Activated naive CD4-positive, alpha-beta T cell treated with anti-CD3 and anti-CD28 coated beads, Interleukin-2, amount 50 U/mL, for 24 hours (primary cell): ENCODE data around the gene GRID2.

ENCODE experiments used
- H3K27ac Mint-ChIP-seq: one replicate; pipeline ENCODE4 v1.8.0; 2021; ENCODE audit warnings: mild to moderate bottlenecking, mixed read lengths
- H3K27me3 Mint-ChIP-seq: one replicate; pipeline ENCODE4 v1.8.0; 2021; ENCODE audit warnings: mixed read lengths
- H3K36me3 Mint-ChIP-seq: one replicate; pipeline ENCODE4 v1.8.0; 2021; ENCODE audit warnings: mixed read lengths
- H3K4me1 Mint-ChIP-seq: one replicate; pipeline ENCODE4 v1.8.0; 2021; ENCODE audit warnings: mixed read lengths
- H3K4me3 Mint-ChIP-seq: one replicate; pipeline ENCODE4 v1.8.0; 2021; ENCODE audit warnings: mild to moderate bottlenecking, mixed read lengths
- H3K9me3 Mint-ChIP-seq: one replicate; pipeline ENCODE4 v1.8.0; 2021; ENCODE audit warnings: mixed read lengths

GRID2 gene

DNA sequence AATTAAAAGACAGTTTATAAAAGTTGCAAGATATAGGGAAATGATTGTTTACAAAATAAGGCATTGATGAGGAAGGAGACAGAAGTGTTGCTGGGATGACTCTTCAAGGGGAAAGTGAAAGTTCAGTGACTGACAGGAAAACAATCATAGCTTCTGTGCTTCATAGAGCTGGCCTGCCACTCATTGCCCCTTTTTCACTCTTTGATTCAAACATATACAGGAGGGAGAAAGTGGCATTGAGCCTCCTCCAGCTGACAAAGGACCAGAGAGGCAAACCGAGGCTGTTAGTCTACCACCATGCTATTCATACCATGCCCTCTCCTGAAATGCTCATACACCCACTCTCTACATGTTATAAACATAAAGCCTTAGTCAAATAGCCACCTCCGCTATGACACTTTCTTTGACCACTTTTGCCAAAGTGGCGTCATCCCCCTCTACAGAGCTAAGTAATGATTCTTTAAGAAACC, 1445.6 kb downstream of the GRID2 start:
- no peaks in the 10 kb centered on the region for H3K27me3 Mint-ChIP-seq
- no peak overlapping the region for H3K27ac Mint-ChIP-seq
- H3K9me3 Mint-ChIP-seq: no peaks in the 10 kb centered on the region
- no peaks in the 10 kb centered on the region for H3K36me3 Mint-ChIP-seq
- no peaks in the 10 kb centered on the region for H3K4me1 Mint-ChIP-seq
- no peak overlapping the region for H3K4me3 Mint-ChIP-seq

DNA sequence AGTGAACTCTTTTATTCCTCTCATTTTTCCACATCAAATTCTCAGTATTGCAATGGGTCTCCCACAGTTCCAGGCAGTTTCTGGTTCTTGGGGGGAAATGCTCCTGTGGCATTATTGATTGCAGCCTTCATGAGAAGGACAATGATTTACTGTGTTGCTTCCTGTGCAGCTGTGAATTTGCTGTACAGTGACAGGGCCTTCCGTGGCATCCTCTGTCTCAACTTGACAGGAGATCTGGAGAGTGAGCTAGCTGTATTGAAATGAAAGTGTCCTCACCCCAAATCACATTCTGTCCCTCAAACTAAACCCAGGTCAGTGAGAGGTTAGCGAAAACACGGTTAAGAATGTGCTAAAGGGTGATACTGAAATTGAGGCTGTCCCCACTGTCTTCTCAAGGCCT, 1447.6 kb downstream of the GRID2 start:
- no peaks in the 10 kb centered on the region for H3K27me3 Mint-ChIP-seq
- H3K36me3 Mint-ChIP-seq: no peaks in the 10 kb centered on the region
- no peak overlapping the region for H3K4me3 Mint-ChIP-seq
- H3K27ac Mint-ChIP-seq: no peak overlapping the region
- H3K9me3 Mint-ChIP-seq: no peaks in the 10 kb centered on the region
- no peaks in the 10 kb centered on the region for H3K4me1 Mint-ChIP-seq

- peaks cover 2% of the 10 kb centered on the region for H3K27me3 Mint-ChIP-seq
- no peaks in the 10 kb centered on the region for H3K4me1 Mint-ChIP-seq
These were observed 1452.3 kb downstream of the GRID2 start for GRCh38 chr4:93756101-93756500.

DNA sequence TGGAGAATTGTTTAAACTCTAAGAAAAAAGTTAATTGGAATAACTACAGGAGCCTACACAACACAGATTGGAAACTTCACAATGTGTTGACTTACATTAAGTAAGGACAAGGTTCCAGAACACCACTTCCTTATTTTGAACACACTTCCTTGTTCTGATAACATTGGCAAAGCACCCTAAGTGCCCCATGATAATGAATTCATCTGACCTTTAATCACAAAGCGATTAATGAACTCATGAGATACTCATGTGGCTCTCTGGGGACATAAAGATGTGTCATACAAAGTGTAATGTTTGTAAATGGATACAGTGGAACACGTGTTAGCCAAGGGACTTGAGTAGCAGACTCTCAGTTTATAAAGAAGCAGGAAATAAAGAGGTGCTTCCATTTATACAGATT, 1455.7 kb downstream of the GRID2 start:
- no peaks in the 10 kb centered on the region for H3K36me3 Mint-ChIP-seq
- H3K9me3 Mint-ChIP-seq: no peaks in the 10 kb centered on the region
- H3K27me3 Mint-ChIP-seq: peaks cover 2% of the 10 kb centered on the region
- no peak overlapping the region for H3K4me3 Mint-ChIP-seq
- no peak overlapping the region for H3K27ac Mint-ChIP-seq
- H3K4me1 Mint-ChIP-seq: no peaks in the 10 kb centered on the region

More at GRCh38 chr4:93756101-93756500, 1452.3 kb downstream of the GRID2 start:
- Mint-ChIP-seq H3K27ac (no peak overlapping the region), H3K4me3 (no peak overlapping the region), H3K9me3 (no peaks in the 10 kb centered on the region), H3K36me3 (no peaks in the 10 kb centered on the region)

- H3K9me3 Mint-ChIP-seq: no peaks in the 10 kb centered on the region
- no peaks in the 10 kb centered on the region for H3K4me1 Mint-ChIP-seq
- peaks cover 2% of the 10 kb centered on the region for H3K27me3 Mint-ChIP-seq
- H3K27ac Mint-ChIP-seq: no peak overlapping the region
- no peaks in the 10 kb centered on the region for H3K36me3 Mint-ChIP-seq
- H3K4me3 Mint-ChIP-seq: no peak overlapping the region
These were observed 1456.5 kb downstream of the GRID2 start for GRCh38 chr4:93760284-93760683.

DNA sequence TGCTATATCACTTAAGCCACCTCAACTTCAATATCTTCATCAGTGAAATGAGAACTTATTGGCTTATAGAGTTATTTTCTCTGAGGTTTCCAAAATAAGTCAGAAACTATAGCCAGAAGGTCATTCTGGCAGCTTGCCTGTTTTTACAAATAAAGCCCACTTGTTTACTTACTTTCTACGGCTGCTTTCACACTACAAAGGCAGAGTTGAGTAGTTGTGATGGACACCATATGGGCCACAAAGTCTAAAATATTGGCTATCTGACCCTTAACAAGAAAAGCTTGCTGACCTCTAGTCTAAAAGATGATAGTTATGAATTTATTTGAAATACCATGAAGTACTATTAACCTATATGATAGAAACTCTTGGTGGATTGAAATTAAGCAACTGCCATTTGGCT, 1457.5 kb downstream of the GRID2 start:
- H3K4me3 Mint-ChIP-seq: no peak overlapping the region
- H3K27ac Mint-ChIP-seq: no peak overlapping the region
- peaks cover 4% of the 10 kb centered on the region for H3K27me3 Mint-ChIP-seq
- H3K36me3 Mint-ChIP-seq: no peaks in the 10 kb centered on the region
- H3K4me1 Mint-ChIP-seq: no peaks in the 10 kb centered on the region
- H3K9me3 Mint-ChIP-seq: no peaks in the 10 kb centered on the region

DNA sequence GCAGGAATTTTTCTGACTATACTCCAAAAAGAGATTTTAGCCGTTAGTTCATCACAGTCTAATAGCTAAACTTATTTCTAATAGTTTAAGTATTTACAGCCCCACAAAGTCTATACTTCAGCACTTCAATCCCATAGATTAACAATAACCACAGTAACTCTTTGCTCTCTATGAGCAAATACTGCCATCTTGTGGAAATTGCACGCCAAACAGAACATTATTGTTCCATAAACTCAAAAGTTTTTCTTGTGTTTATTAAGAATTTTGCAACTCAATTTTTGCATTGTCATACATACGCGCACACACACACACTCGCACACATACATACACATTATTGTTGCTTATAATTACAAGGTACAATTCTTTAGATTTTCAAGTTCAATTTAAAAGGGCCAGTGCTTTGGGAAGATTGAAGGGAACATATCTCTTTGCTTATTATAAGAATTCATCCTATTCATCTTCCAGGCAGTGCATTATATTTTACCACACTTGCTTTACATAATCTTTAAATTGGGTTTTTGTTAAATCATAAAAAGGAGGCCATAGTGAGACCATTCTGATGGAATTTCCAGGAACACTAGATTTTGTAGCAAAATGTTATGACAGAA, 1461.0 kb downstream of the GRID2 start:
- Mint-ChIP-seq H3K27me3 (peaks cover 1% of the 10 kb centered on the region), H3K27ac (no peak overlapping the region), H3K9me3 (no peaks in the 10 kb centered on the region), H3K36me3 (no peaks in the 10 kb centered on the region), H3K4me3 (no peak overlapping the region), H3K4me1 (no peaks in the 10 kb centered on the region)

DNA sequence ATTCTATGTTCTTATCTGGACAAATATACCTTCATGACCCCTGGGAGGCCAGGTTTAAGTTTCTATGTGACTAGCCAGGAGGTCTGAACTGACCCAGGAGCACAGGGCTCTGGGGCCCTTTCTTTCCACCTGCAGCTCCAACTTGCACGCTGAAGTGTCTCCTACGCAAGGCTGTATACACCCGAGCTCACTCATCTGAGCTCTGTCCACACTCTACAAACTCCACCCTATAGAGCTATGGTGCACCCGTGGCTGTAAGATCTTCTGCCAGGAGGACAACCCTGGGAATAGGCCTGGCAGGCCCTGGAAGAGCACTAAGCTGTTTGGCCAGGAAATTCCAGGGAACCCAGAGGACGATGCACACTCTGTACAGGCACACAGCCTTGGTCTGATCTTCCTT, 1464.2 kb downstream of the GRID2 start:
- H3K4me1 Mint-ChIP-seq: no peaks in the 10 kb centered on the region
- no peaks in the 10 kb centered on the region for H3K36me3 Mint-ChIP-seq
- H3K9me3 Mint-ChIP-seq: no peaks in the 10 kb centered on the region
- no peak overlapping the region for H3K4me3 Mint-ChIP-seq
- peaks cover 1% of the 10 kb centered on the region for H3K27me3 Mint-ChIP-seq
- H3K27ac Mint-ChIP-seq: no peak overlapping the region

DNA sequence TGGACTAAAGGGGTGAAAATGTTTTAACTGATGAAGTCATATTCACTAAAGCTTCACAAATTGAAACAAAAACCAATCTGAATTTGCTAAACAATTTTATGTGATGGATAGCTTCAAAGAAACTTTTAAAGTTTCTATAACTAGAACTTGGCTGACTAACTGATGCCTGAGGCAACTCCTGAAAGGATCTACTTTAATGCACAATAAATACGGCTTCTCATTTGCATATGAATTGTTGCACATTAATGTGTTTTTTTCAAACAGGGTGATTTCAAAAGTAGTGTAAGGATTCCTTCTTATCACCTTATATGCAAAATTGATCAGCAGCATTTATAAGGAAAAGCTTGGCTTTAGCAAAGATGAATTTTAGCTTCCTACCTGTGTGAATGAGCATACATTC, 1466.4 kb downstream of the GRID2 start:
- Mint-ChIP-seq H3K9me3 (no peaks in the 10 kb centered on the region), H3K4me1 (no peaks in the 10 kb centered on the region), H3K27me3 (peaks cover 3% of the 10 kb centered on the region), H3K4me3 (no peak overlapping the region), H3K27ac (no peak overlapping the region), H3K36me3 (no peaks in the 10 kb centered on the region)

DNA sequence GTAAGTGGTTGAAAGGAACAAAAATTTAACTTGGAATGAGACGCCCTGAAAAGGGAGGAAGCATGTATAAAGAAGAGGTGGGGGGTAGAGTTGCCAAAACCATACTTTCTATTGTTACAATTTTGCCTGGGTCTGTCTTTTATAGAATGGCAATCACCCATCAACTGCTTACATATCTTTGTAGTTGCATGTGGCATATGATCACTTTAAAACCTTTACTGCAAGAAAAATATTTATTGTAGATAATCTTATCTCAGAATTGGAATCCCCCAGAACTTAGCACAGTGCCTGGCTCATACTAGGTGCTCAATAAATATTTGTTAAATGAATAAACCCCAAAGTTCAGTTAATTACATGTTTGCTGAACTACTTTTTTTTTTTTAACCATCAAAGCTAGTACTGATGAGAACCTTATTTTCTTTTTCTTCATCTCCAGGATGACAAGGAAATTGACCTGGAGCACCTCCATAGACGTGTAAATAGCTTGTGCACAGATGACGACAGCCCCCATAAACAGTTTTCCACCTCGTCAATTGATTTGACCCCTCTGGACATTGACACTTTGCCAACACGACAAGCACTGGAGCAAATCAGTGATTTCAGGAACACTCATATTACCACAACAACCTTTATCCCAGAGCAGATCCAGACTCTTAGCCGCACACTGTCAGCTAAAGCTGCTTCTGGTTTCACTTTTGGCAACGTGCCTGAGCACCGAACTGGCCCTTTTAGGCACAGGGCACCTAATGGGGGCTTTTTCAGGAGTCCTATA, 1468.1 kb downstream of the GRID2 start:
- Mint-ChIP-seq H3K4me3 (no peak overlapping the region), H3K27me3 (peaks cover 2% of the 10 kb centered on the region), H3K4me1 (no peaks in the 10 kb centered on the region), H3K36me3 (no peaks in the 10 kb centered on the region), H3K9me3 (no peaks in the 10 kb centered on the region), H3K27ac (no peak overlapping the region)

DNA sequence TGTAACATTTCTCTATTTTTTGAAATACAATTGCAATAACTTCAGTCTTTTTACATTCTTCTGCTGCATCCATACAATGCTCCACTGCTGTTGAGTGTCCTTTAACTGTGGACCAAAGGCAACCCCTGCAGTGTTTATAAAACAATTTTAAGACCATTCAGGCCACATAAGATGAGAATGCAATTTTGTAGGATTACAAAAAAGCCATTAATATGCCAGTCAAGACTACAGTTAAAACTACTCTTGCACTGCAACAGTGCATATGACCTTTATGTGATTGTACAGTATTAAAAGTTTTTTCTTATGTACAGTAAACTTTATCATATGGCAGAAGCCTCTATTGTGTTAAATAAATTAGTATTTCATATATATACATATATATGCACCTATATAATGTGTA, 1469.1 kb downstream of the GRID2 start:
- no peaks in the 10 kb centered on the region for H3K9me3 Mint-ChIP-seq
- no peak overlapping the region for H3K27ac Mint-ChIP-seq
- H3K27me3 Mint-ChIP-seq: peaks cover 2% of the 10 kb centered on the region
- H3K36me3 Mint-ChIP-seq: no peaks in the 10 kb centered on the region
- no peak overlapping the region for H3K4me3 Mint-ChIP-seq
- no peaks in the 10 kb centered on the region for H3K4me1 Mint-ChIP-seq

GRCh38 chr4:93775551-93775950, 1471.8 kb downstream of the GRID2 start:
- no peaks in the 10 kb centered on the region for H3K9me3 Mint-ChIP-seq
- H3K27me3 Mint-ChIP-seq: peaks cover 4% of the 10 kb centered on the region
- H3K27ac Mint-ChIP-seq: no peak overlapping the region
- no peaks in the 10 kb centered on the region for H3K36me3 Mint-ChIP-seq
- no peak overlapping the region for H3K4me3 Mint-ChIP-seq
- H3K4me1 Mint-ChIP-seq: no peaks in the 10 kb centered on the region

GRCh38 chr4:93776386-93777080, 1472.8 kb downstream of the GRID2 start:
- no peaks in the 10 kb centered on the region for H3K4me1 Mint-ChIP-seq
- H3K4me3 Mint-ChIP-seq: no peak overlapping the region
- H3K27me3 Mint-ChIP-seq: peaks cover 4% of the 10 kb centered on the region
- no peaks in the 10 kb centered on the region for H3K9me3 Mint-ChIP-seq
- H3K27ac Mint-ChIP-seq: no peak overlapping the region
- H3K36me3 Mint-ChIP-seq: no peaks in the 10 kb centered on the region

- Mint-ChIP-seq H3K4me3 (no peak overlapping the region), H3K27me3 (peaks cover 4% of the 10 kb centered on the region), H3K36me3 (no peaks in the 10 kb centered on the region), H3K4me1 (no peaks in the 10 kb centered on the region), H3K27ac (no peak overlapping the region), H3K9me3 (no peaks in the 10 kb centered on the region)
These were observed 1473.3 kb downstream of the GRID2 start for GRCh38 chr4:93777081-93777460.

DNA sequence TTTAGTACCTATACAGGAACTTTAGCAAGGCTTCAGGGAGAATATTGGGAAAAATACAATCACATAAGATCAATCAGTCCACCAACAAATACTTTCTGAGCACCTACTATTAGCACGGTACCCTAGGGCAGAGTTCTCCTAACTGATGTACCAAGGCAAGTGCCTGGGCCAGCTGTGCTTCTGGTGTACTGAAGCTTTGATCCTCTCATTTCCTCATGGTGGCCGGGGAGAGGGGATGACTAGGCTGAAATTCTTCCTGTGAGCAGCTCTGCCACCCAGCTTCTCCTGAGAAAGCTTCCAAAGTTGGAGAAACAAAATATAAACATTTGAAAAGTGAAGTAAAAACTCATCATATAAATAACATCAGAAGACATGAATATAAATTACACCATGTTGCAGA, 1475.5 kb downstream of the GRID2 start:
- no peaks in the 10 kb centered on the region for H3K4me1 Mint-ChIP-seq
- H3K36me3 Mint-ChIP-seq: no peaks in the 10 kb centered on the region
- peaks cover 4% of the 10 kb centered on the region for H3K27me3 Mint-ChIP-seq

GRCh38 chr4:93780080-93780479, 1476.3 kb downstream of the GRID2 start:
- Mint-ChIP-seq H3K27ac (no peak overlapping the region), H3K27me3 (peaks cover 2% of the 10 kb centered on the region), H3K4me1 (no peaks in the 10 kb centered on the region), H3K36me3 (no peaks in the 10 kb centered on the region), H3K4me3 (no peak overlapping the region), H3K9me3 (no peaks in the 10 kb centered on the region)

More for the DNA sequence above, 1475.5 kb downstream of the GRID2 start:
- no peak overlapping the region for H3K4me3 Mint-ChIP-seq
- H3K27ac Mint-ChIP-seq: no peak overlapping the region
- no peaks in the 10 kb centered on the region for H3K9me3 Mint-ChIP-seq
